NCI-H526 (cell line): ENCODE results near the gene FMNL2.

Source experiments
- DNase-seq, 2 experiments: peaks; one replicate each; lab custom pipeline; 2025; lab: John Stamatoyannopoulos, UW

Gene FMNL2

GRCh38 chr2:152405206-152406118 lies 70.5 kb downstream of the FMNL2 start:
- no peak for DNase-seq

DNA sequence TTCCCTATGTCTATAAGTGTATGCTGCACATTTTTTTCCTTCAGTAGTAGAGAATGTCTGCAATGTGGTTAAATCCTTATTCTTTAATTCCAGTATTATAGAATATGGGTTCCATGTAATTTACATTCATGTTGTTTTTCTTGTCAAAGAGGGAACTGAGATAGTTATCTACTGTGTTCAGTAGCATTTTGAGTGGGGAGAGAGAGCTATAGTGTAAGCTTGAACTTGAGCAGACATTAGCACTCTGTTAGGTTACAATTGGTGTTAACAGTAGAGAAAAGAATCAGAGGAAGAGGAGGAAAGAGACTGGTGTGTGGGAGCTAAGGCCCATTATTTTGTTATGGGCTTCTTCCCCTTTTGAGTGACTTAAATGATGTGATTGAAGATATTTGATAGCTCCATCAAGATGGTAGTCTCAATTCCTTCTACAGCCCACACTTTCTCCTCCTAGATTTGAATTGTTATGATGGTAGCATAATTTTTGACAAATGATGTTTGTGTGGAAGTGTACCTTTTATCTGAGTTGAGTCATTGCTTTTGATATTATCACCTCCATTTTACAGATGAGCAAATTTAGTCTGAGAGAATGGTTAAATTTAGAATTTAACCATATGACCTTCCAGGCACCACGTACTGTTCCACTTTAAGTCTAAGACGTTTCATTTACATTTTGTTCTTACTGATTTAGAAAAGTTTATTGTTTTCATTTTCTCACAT lies 71.3 kb downstream of the FMNL2 start:
- DNase-seq, result no peak

- DNase-seq, result no peak
These were observed 71.8 kb downstream of the FMNL2 start for GRCh38 chr2:152406836-152407161.

- DNase-seq, result no peak
These were observed 72.3 kb downstream of the FMNL2 start for GRCh38 chr2:152407204-152407721.

GRCh38 chr2:152407806-152408205 lies 72.8 kb downstream of the FMNL2 start:
- no peak for DNase-seq

DNA sequence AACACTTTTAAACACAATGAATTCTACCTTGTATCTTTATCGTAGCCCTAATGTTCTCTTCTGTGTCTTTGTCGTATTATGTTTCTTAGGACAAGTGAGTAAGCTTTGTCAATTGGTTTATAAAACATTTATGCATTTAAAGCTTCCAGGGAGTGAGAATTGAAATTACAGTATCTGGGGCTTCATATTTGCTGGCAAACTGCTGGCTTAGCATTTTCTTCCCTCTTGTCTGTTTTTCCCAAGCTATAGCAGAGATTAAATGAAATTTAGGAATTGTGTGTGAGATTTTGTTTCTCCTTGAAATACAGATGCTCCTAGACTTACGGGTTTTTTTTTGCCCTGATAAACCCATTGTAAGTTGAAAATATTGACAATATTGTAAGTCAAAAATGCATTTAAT lies 73.3 kb downstream of the FMNL2 start:
- no peak for DNase-seq

DNA sequence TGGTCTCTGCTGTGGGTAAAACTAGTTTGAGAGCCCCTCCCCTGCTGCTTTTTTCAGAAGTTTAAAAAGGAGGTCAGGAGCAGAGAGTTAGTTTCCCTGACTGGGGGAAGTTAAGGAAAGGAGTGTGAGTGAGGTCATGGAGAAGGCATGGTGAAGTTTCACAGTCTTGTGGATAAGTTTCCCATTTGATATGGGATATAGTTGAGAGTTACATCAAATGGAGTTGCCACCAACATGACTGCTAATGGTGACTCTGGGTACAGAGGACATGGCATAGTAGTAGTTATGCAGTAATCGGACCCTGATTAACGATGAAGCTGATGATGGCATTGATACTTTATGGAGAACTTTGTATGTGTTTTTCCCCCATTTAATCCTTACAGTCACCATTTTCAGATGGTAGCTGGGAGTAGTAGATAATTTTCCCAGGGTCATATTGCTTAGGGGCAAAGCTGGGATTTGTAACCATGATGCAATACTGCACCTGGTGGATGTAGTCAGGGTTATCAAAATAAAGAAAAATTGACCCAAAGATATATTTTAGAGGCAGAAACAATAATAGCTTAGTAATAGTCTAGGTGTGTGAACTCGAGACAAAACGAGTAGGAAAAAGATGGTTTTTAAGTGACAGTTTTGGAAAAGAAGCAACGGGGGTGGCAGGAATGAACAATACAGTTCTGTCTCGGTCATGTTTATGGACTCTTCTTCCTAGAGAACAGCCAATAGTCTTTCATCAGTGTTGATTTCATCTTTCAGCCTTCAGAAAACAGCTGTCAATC lies 74.6 kb downstream of the FMNL2 start:
- DNase-seq, result no peak

GRCh38 chr2:152410165-152410597 lies 75.2 kb downstream of the FMNL2 start:
- DNase-seq, result no peak

DNA sequence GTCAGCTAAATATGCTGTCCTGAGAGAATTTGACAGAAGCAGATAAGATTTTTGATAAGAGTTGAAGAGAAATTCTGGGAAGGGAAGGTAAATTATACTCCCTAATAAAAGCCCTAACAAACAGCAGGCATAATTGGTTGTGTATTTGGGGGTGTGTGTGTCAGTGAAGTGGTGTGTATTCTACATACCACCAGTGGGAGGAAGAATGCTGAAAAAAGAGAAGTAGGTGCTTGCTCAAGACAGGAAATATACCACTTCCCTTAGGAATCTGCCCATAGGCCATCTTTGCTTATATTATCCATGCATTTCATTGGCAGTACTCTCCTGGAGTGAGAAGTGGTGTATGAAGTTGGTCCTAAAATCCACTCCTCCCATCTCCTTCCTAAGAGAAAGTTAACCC lies 76.2 kb downstream of the FMNL2 start:
- no peak for DNase-seq

- DNase-seq, result no peak
These were observed 78.5 kb downstream of the FMNL2 start for GRCh38 chr2:152413228-152414030.

DNA sequence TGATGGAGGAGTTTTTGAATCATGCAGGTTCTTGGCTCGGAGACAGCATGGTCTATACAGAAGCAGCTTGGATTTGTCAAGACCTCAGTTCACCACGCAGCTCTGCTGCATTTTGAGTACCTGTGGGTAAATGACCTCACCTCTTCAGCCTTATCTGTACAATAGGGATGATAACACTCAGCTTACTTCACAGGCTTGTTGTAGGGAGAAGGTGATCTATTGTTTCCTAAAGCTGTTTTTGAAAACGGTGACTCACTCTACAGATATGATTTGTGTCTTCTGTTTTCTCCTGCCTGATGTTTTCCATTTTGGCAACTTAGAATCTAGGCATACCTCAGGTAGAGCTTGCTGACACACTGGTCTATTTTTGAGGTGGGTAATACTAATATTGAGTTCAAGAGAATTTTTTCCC lies 80.3 kb downstream of the FMNL2 start:
- DNase-seq, result no peak

GRCh38 chr2:152415796-152416195 lies 80.8 kb downstream of the FMNL2 start:
- DNase-seq, result no peak

DNA sequence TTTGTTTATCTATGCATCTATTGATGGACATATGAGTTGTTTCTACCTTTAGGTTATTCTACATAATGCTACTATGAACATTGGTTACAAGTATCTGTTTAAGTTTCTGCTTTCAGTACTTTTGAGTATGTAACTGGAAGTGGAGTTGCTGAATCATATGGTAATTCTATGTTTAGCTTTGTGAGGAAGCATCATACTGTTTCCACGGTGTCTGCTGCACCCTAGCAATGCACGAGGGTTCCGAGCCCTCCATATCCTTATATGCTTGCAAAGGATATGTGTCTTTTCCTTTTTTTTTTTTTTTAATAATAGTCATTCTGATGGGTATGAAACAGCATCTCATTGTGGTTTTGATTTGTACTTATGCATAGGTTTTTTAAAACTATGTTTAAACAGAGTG lies 83.7 kb downstream of the FMNL2 start:
- no peak for DNase-seq

GRCh38 chr2:152419944-152420343 lies 85.0 kb downstream of the FMNL2 start:
- DNase-seq, result no peak

GRCh38 chr2:152420363-152420762 lies 85.4 kb downstream of the FMNL2 start:
- DNase-seq, result no peak

- DNase-seq, result no peak
These were observed 86.0 kb downstream of the FMNL2 start for GRCh38 chr2:152420936-152421335.

DNA sequence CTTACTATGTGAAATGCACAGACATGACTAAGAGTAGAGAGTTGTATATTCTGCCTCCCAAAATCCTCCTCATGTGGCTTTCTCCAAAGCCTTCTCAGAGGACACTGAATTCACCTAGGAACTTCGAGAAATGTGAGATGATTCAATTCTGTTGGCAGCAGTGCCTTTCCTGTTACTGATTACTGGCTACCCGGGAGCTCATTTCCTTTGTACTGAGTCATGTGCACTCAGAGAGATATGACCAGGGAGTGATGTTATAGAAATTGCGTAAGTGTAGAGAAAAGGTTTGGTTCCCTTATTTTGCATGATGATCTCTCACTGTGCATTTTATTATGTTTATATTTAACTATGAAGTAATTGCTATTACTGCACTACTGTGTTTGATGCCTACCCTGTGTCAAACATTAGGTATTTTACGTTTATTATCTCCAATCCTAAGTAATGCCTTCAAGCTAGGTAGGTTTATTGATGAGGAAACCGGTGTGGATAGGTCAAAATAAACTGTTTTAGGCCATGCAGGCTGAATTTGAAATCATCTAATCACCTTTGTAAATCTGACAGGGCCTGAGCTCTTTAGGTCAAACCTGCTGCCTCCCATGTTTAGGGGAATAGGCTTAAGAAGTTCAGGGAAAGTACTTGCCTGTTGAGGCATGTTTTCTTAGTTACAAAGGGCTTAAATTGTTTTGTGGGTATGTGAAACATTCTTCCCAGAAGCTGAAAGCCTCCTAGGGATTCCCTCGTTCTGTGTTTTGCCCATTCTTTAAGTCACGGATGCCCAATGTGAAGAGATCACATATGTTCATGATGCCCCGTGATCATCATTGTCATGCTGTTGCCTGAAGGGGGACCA lies 86.8 kb downstream of the FMNL2 start:
- DNase-seq, result no peak

DNA sequence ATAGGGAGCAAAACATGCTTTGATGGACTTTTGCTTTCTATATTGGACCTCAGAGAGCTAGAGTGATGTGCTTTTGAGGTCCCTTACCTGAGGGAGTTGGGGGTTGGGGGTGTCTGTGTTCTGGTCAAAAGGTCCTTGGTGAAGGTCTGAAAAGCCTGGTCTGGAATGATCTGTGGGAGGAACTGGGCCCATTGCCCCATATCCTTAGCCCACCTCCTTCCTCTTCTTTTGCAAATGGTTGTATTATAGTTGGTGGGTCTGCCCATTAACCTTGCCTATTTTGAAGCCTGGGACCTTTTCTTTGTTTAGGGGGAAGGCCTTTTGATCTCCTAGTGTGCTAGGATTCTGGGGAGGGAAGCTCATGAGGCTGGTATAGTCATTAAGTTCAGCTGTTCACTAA lies 88.7 kb downstream of the FMNL2 start:
- no peak for DNase-seq

- peak in 1 of 2 experiments; percentile 6 for DNase-seq
These were observed 91.1 kb downstream of the FMNL2 start for GRCh38 chr2:152425765-152426727.
